Activated T-cell treated with anti-CD3 and anti-CD28 coated beads, Interleukin-2, amount 50 U/mL, for 72 hours (primary cell): ENCODE data around the gene GCNT1. TPM values are rescaled to one million over a fixed set of nuclear protein-coding genes. Genes with fewer than 3 reads are reported as not detected.
A peak's percentile ranks its signal among the peaks of the same experiment; 100 is the strongest.
"Not testable (repeated sequence)": the region's sequence is repeated elsewhere in the genome, so short reads cannot be mapped to it uniquely, and the experiment has no call there.

Source experiments
- ATAC-seq, 2 donors: fragments of 150-1000 bp; cut with Tn5 transposase; replicated peaks in 1 of 2; 2 replicates each; pipeline ENCODE4 v1.10.0; 2021; ENCODE audit warnings: moderate library complexity in 2 of 2, mild to moderate bottlenecking in 1 of 2
- DNase-seq, 2 donors: peaks; one replicate each; pipeline ENCODE4 v3.0.0; 2021 to 2022; ENCODE audit warnings: mixed read lengths in 1 of 2
- H3K27ac Mint-ChIP-seq: one replicate; pipeline ENCODE4 v1.8.0; 2022; ENCODE audit warnings: mild to moderate bottlenecking, moderate library complexity, mixed read lengths
- H3K27me3 Mint-ChIP-seq: one replicate; pipeline ENCODE4 v1.8.0; 2022; ENCODE audit warnings: low read depth, mixed read lengths
- H3K36me3 Mint-ChIP-seq, 2 donors: one replicate each; pipeline ENCODE4 v1.8.0; 2022; ENCODE audit warnings: mixed read lengths in 2 of 2, mild to moderate bottlenecking in 1 of 2; ENCODE audit not compliant: insufficient read depth in 2 of 2
- H3K4me1 Mint-ChIP-seq: one replicate; pipeline ENCODE4 v1.8.0; 2022; ENCODE audit warnings: low read depth, mixed read lengths
- H3K4me3 Mint-ChIP-seq, 2 donors: one replicate each; pipeline ENCODE4 v1.8.0; 2022; ENCODE audit warnings: mild to moderate bottlenecking in 2 of 2, mixed read lengths in 2 of 2, moderate library complexity in 2 of 2
- H3K9me3 Mint-ChIP-seq, 2 donors: one replicate each; pipeline ENCODE4 v1.8.0; 2022; ENCODE audit warnings: mixed read lengths in 2 of 2
- total RNA-seq, 2 donors: library from RNA; stranded (reverse); gene quantifications; one replicate each; pipeline ENCODE4 v1.2.3, GENCODE V29; 2022

Gene GCNT1
- total RNA-seq, 2 donors from 2014 or later, result 4.2 to 9.7 TPM

GRCh38 chr9:76477818-76478217 lies 18.8 kb downstream of the GCNT1 start:
- H3K27ac Mint-ChIP-seq, result not testable (repeated sequence)
- H3K36me3 Mint-ChIP-seq, result peaks cover 12% of the 10 kb centered on the region in 2 donors

GRCh38 chr9:76478226-76478625 lies 19.2 kb downstream of the GCNT1 start:
- no peaks in the 10 kb centered on the region for H3K27me3 Mint-ChIP-seq

More at GRCh38 chr9:76477818-76478217, 18.8 kb downstream of the GCNT1 start:
- H3K27me3 Mint-ChIP-seq, H3K4me3 Mint-ChIP-seq, H3K9me3 Mint-ChIP-seq, ATAC-seq, DNase-seq, H3K4me1 Mint-ChIP-seq: not testable (repeated sequence)

GRCh38 chr9:76479337-76479736 lies 20.4 kb downstream of the GCNT1 start:
- not testable (repeated sequence) for H3K4me3 Mint-ChIP-seq, ATAC-seq, H3K4me1 Mint-ChIP-seq, DNase-seq, H3K9me3 Mint-ChIP-seq, H3K27me3 Mint-ChIP-seq, H3K27ac Mint-ChIP-seq
- H3K36me3 Mint-ChIP-seq, result peaks cover 12% of the 10 kb centered on the region in 2 donors

More at GRCh38 chr9:76478226-76478625, 19.2 kb downstream of the GCNT1 start:
- DNase-seq (no peak), ATAC-seq (no peak)
- Mint-ChIP-seq H3K36me3 (peaks cover 12% of the 10 kb centered on the region in 2 donors), H3K27ac (no peak overlapping the region), H3K4me3 (no peak overlapping the region), H3K9me3 (peaks cover 2 to 6% of the 10 kb centered on the region in 2 donors), H3K4me1 (no peaks in the 10 kb centered on the region)

- Mint-ChIP-seq H3K36me3 (no peaks in the 10 kb centered on the region), H3K9me3 (peaks cover 0 to 3% of the 10 kb centered on the region in 2 donors), H3K4me1 (no peaks in the 10 kb centered on the region), H3K4me3 (no peak overlapping the region), H3K27ac (no peak overlapping the region), H3K27me3 (no peaks in the 10 kb centered on the region)
- no peak for ATAC-seq
- DNase-seq, result no peak
Measured at GRCh38 chr9:76486151-76486550, 27.2 kb downstream of the GCNT1 start.

GRCh38 chr9:76490249-76490990 lies 31.4 kb downstream of the GCNT1 start:
- H3K36me3 Mint-ChIP-seq, result peaks cover 0 to 1% of the 10 kb centered on the region in 2 donors
- no peak overlapping the region for H3K4me3 Mint-ChIP-seq
- H3K4me1 Mint-ChIP-seq, result no peaks in the 10 kb centered on the region
- H3K9me3 Mint-ChIP-seq, result peaks cover 1 to 4% of the 10 kb centered on the region in 2 donors
- DNase-seq, result no peak
- H3K27ac Mint-ChIP-seq, result no peak overlapping the region
- no peaks in the 10 kb centered on the region for H3K27me3 Mint-ChIP-seq
- ATAC-seq, result no peak

- not testable (repeated sequence) for H3K27ac Mint-ChIP-seq, H3K36me3 Mint-ChIP-seq, H3K4me3 Mint-ChIP-seq, DNase-seq, H3K4me1 Mint-ChIP-seq, H3K27me3 Mint-ChIP-seq, H3K9me3 Mint-ChIP-seq, ATAC-seq
Measured at GRCh38 chr9:76491056-76491455, 32.1 kb downstream of the GCNT1 start.

GRCh38 chr9:76493496-76493895 lies 34.5 kb downstream of the GCNT1 start:
- not testable (repeated sequence) for H3K4me1 Mint-ChIP-seq, H3K4me3 Mint-ChIP-seq, DNase-seq, H3K27ac Mint-ChIP-seq, H3K36me3 Mint-ChIP-seq, H3K9me3 Mint-ChIP-seq, H3K27me3 Mint-ChIP-seq, ATAC-seq

- H3K27me3 Mint-ChIP-seq, result no peaks in the 10 kb centered on the region
- peaks cover 7 to 8% of the 10 kb centered on the region in 2 donors for H3K36me3 Mint-ChIP-seq
- H3K4me1 Mint-ChIP-seq, result no peaks in the 10 kb centered on the region
- peaks cover 2 to 3% of the 10 kb centered on the region in 2 donors for H3K9me3 Mint-ChIP-seq
- no peak for ATAC-seq
- H3K27ac Mint-ChIP-seq, result no peak overlapping the region
- no peak for DNase-seq
- H3K4me3 Mint-ChIP-seq, result no peak overlapping the region
Measured at GRCh38 chr9:76500061-76500460, 41.1 kb downstream of the GCNT1 start.

- Mint-ChIP-seq H3K9me3 (no peaks in the 10 kb centered on the region), H3K27me3 (no peaks in the 10 kb centered on the region), H3K4me1 (no peaks in the 10 kb centered on the region), H3K36me3 (peaks cover 5 to 7% of the 10 kb centered on the region in 2 donors), H3K4me3 (no peak overlapping the region), H3K27ac (no peak overlapping the region)
- no peak for ATAC-seq
- DNase-seq, result no peak
Measured at GRCh38 chr9:76502746-76503145, 43.8 kb downstream of the GCNT1 start.

GRCh38 chr9:76510041-76510440 lies 51.1 kb downstream of the GCNT1 start:
- Mint-ChIP-seq H3K27ac (no peak overlapping the region), H3K4me3 (no peak overlapping the region), H3K9me3 (no peaks in the 10 kb centered on the region), H3K27me3 (no peaks in the 10 kb centered on the region), H3K4me1 (no peaks in the 10 kb centered on the region), H3K36me3 (no peaks in the 10 kb centered on the region)
- ATAC-seq, result no peak
- no peak for DNase-seq

GRCh38 chr9:76510446-76510845 lies 51.5 kb downstream of the GCNT1 start:
- H3K27ac Mint-ChIP-seq, result no peak overlapping the region
- H3K4me1 Mint-ChIP-seq, result no peaks in the 10 kb centered on the region
- H3K36me3 Mint-ChIP-seq, result no peaks in the 10 kb centered on the region

GRCh38 chr9:76512826-76513225 lies 53.8 kb downstream of the GCNT1 start:
- H3K4me1 Mint-ChIP-seq, result peaks cover 14% of the 10 kb centered on the region
- no peak overlapping the region for H3K27ac Mint-ChIP-seq
- no peaks in the 10 kb centered on the region for H3K9me3 Mint-ChIP-seq
- H3K27me3 Mint-ChIP-seq, result no peaks in the 10 kb centered on the region
- no peak for ATAC-seq
- no peak for DNase-seq
- H3K36me3 Mint-ChIP-seq, result no peaks in the 10 kb centered on the region
- H3K4me3 Mint-ChIP-seq, result no peak overlapping the region

More at GRCh38 chr9:76510446-76510845, 51.5 kb downstream of the GCNT1 start:
- DNase-seq (no peak), ATAC-seq (no peak)
- Mint-ChIP-seq H3K4me3 (no peak overlapping the region), H3K9me3 (no peaks in the 10 kb centered on the region), H3K27me3 (no peaks in the 10 kb centered on the region)

- H3K4me3 Mint-ChIP-seq, result peak overlapping the region in 1 of 2 donors; percentile 1
- DNase-seq, result peak in 1 of 2 donors; percentile 10
- H3K36me3 Mint-ChIP-seq, result no peaks in the 10 kb centered on the region
- H3K9me3 Mint-ChIP-seq, result no peaks in the 10 kb centered on the region
- H3K27me3 Mint-ChIP-seq, result no peaks in the 10 kb centered on the region
- peak in 1 of 2 donors; percentile 61 for ATAC-seq
- no peak overlapping the region for H3K27ac Mint-ChIP-seq
- H3K4me1 Mint-ChIP-seq, result peaks cover 14% of the 10 kb centered on the region
Measured at GRCh38 chr9:76516350-76516749, 57.4 kb downstream of the GCNT1 start.

GRCh38 chr9:76516871-76517270 lies 57.9 kb downstream of the GCNT1 start:
- H3K27ac Mint-ChIP-seq, result no peak overlapping the region
- ATAC-seq (peak in 1 of 2 donors; percentile 26), DNase-seq (no peak)
- H3K27me3 Mint-ChIP-seq, result no peaks in the 10 kb centered on the region
- peaks cover 14% of the 10 kb centered on the region for H3K4me1 Mint-ChIP-seq
- no peak overlapping the region for H3K4me3 Mint-ChIP-seq
- no peaks in the 10 kb centered on the region for H3K36me3 Mint-ChIP-seq
- no peaks in the 10 kb centered on the region for H3K9me3 Mint-ChIP-seq
